Measurements from ENCODE around the gene SNRNP48.

Gene SNRNP48

GRCh38 chr6:7589949-7590917, at the start of gene SNRNP48:
Gene SNRNP48, plus strand, starts transcription at chr6:7590198. Its CDS starts 60 bp downstream, at chr6:7590258.
- DNase-seq = peak; percentile 84 to 95

- DNase-seq = no peak
Observed at GRCh38 chr6:7540595-7540994, 49.4 kb upstream of the SNRNP48 start.

GRCh38 chr6:7541175-7542064, 48.6 kb upstream of the SNRNP48 start, which contains the start of gene DSP:
Gene DSP, plus strand, starts transcription at chr6:7541671. Its CDS starts 245 bp downstream, at chr6:7541916.
- no peak for DNase-seq

- DNase-seq = no peak
Observed at GRCh38 chr6:7542065-7542873, 47.7 kb upstream of the SNRNP48 start.

- no peak for DNase-seq
Observed at GRCh38 chr6:7542874-7543624, 46.9 kb upstream of the SNRNP48 start.

- DNase-seq = no peak
Observed at GRCh38 chr6:7543789-7544424, 46.1 kb upstream of the SNRNP48 start.

GRCh38 chr6:7544597-7544996, 45.4 kb upstream of the SNRNP48 start:
- DNase-seq = no peak

GRCh38 chr6:7545316-7546019, 44.5 kb upstream of the SNRNP48 start:
- no peak for DNase-seq

- no peak for DNase-seq
Observed at GRCh38 chr6:7546020-7546369, 44.0 kb upstream of the SNRNP48 start.

- no peak for DNase-seq
Observed at GRCh38 chr6:7546383-7546782, 43.6 kb upstream of the SNRNP48 start.

- no peak for DNase-seq
Observed at GRCh38 chr6:7546896-7547295, 43.1 kb upstream of the SNRNP48 start.

- DNase-seq = no peak
Observed at GRCh38 chr6:7547315-7547714, 42.7 kb upstream of the SNRNP48 start.

GRCh38 chr6:7550433-7550801, 39.6 kb upstream of the SNRNP48 start:
- DNase-seq = no peak

GRCh38 chr6:7554533-7555275, 35.3 kb upstream of the SNRNP48 start:
- no peak for DNase-seq

- no peak for DNase-seq
Observed at GRCh38 chr6:7555671-7556070, 34.3 kb upstream of the SNRNP48 start.

GRCh38 chr6:7556394-7557106, 33.4 kb upstream of the SNRNP48 start:
- DNase-seq = no peak

GRCh38 chr6:7557652-7558051, 32.3 kb upstream of the SNRNP48 start:
- no peak for DNase-seq

GRCh38 chr6:7558781-7559180, 31.2 kb upstream of the SNRNP48 start:
- no peak for DNase-seq

GRCh38 chr6:7559196-7559595, 30.8 kb upstream of the SNRNP48 start:
- DNase-seq = no peak
